Right kidney (tissue), 1 donor: ENCODE measurements around the gene GPSM1.

ENCODE experiments used
- DNase-seq: peaks from one replicate; pipeline ENCODE4 v3.0.0-alpha.2; 2016

GPSM1 gene

DNA sequence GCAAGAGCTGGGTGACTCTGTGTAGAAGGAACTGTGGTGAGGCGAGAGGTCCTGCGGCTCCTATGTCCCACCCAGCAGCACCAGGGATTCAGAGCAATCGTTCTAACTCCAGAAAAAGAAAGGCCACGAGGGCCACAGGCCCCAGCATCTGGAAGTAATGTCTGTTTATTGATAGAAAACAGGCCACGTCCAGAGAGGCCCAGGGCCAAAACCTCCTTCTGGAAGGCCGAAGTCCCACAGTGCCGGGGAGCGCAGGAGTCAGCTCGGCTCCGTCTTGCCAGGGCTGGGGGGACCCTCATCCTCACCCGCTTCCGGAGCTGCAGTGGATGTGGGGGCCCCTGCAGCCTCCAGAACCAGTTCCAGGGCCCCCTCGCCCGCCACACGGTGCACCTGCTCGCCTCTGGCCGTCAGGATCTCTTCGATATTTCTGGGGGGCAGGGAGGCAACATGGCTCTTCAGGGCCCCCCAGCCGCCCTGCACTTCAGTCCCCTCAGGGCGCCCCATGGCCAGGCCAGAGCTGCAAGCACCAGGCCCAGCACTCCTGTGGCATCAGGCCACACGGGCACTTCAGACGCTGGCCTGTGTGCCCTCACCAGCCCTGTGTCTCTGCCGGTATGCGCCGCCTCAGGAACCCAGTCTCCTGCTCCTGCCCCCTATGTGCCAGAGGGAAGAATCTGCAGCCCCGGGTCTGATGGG lies 34.6 kb downstream of the GPSM1 start:
- no peak for DNase-seq

DNA sequence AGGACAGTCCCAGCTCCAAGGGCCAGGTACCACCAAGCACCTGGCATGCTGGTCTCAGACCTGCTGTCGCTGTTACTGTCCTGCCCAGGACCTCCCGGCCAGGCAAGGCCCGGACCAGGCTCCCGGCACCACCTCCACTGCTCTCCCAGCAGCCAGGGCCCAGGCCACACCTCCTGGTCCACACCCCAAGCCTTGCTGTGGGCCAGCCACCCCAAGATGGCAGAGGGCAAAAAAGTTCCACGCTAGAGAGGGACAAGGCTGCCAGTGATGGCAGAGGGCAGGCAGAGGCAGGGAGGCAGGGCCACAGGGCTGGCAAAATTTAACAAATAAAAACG lies 35.1 kb downstream of the GPSM1 start:
- no peak for DNase-seq

- DNase-seq, result peak; percentile 89
These were observed 36.0 kb downstream of the GPSM1 start, which contains the start of gene DNLZ for GRCh38 chr9:136363106-136363948. DNLZ (minus strand) TSS chr9:136363744; CDS start chr9:136363714, 30 bp downstream.

DNA sequence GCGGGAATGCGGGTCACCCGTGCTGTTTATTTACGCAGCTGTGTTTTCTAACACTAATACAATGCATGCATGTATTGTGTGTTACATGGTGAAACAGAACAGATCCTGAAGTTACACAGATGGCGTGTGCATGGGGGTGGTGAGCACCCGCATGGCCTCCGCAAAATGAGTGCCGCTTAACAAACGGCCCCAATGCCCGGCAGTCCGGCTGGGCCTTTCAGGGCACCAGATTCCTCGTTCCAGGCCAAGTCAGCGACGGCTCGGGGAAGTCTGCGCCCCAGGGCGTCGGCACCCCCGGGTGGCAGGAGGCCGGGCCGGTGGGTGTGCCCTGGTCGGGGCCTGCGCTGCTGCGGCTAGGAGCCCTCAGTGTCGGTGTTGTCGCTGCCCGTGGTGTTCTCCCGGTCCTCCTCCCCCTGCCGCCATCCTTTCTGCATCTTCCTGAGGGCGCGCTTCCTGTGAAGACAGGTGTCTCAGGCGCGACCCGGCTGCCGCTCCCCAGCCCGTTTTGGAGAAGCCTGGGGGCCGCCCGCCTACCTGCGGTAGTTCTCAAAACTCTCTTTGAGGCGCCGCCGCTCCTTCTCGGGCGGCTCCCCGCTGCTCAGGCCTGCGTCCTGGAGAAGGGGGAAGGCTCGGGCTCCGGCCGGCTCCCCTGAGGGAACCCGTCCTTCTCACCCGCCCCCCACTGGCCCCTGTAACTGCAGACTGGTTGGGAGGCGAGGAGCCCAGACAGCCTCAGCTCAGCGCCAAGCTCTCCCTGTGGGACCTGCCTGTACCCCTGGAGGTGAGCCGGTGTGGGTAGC lies 36.8 kb downstream of the GPSM1 start:
- DNase-seq, result peak; percentile 83

GRCh38 chr9:136364942-136365774 lies 37.8 kb downstream of the GPSM1 start:
- DNase-seq, result no peak

GRCh38 chr9:136365775-136366222 lies 38.5 kb downstream of the GPSM1 start:
- peak; percentile 9 for DNase-seq

DNA sequence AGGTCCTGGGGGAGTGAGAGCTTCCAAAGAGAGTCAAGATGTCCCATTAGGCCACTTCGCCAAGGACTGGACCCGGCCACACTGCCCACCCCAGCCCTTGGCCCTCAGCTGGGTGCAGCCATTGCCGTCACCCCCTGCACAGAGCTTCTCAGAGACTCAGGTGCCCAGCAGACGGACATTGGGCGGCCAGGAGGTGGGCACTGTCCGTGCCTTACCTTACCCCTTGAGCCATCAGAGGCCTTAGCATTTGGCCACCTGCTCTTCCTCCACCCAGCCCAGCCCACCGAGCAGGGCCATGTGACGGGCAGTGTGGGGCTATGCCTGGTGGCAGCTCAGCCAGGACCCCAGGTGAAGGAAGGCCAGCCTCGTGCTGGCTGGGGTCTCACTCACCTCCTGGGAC lies 39.5 kb downstream of the GPSM1 start:
- peak; percentile 1 for DNase-seq

GRCh38 chr9:136367296-136368145 lies 40.2 kb downstream of the GPSM1 start:
- peak; percentile 20 for DNase-seq

- no peak for DNase-seq
These were observed 40.9 kb downstream of the GPSM1 start for GRCh38 chr9:136368190-136368589.

GRCh38 chr9:136370037-136370436 lies 42.7 kb downstream of the GPSM1 start:
- no peak for DNase-seq

- DNase-seq, result no peak
These were observed 43.6 kb downstream of the GPSM1 start for GRCh38 chr9:136370687-136371532.

DNA sequence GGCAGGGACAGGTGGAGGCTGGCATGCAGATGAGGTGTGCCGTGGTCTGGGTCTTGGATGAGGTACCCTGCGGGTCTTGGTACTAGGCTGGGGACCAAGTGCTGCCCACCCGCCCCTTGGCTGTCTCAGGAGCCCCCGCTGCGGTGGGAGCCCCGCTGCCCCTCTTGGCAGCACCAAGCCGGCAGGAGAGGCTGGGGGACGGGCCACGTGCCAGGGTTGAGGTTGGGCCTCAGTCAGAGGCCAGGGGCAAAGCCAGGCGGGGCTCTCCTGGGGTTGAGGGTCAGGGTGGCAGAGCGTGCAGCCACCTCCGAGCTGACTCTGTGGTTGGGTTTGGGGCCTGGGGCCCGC lies 44.2 kb downstream of the GPSM1 start:
- DNase-seq, result no peak

GRCh38 chr9:136372006-136372405 lies 44.7 kb downstream of the GPSM1 start:
- no peak for DNase-seq

DNA sequence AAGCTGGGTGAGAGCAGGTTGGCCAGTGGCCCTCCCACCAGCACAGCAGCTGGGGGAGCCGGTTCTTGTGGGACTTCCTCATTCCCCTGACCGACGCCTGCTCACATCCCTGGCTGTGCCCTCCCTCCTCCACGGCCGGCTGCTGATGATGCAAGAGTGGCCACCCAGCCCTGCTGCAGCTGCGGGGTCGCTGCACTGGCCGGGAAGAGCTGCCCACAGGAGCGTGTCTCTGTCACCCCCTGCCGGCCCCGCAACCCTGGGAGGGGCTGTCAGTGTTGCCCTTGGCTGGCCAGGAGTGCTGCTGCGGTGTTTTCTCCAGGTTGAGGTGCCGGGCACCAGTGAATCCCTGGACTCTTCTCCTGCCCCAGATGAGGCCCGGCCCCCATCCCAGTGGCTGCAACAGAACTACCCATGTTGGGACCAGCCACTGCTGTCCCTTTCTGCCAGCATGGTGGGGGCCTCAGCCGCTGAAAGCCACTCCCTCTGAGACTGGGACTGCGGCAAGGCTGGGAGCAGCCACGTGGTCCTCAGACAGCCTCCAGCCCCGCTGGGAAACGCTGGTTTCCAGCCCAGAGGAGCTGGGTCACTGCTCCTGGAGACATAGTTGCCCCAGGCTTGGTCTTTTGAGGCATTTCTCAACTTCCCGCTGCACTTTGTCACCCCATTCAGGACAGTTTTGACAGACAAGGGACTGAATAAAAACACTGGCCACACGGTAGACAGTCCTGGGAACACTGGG lies 45.4 kb downstream of the GPSM1 start:
- no peak for DNase-seq

DNA sequence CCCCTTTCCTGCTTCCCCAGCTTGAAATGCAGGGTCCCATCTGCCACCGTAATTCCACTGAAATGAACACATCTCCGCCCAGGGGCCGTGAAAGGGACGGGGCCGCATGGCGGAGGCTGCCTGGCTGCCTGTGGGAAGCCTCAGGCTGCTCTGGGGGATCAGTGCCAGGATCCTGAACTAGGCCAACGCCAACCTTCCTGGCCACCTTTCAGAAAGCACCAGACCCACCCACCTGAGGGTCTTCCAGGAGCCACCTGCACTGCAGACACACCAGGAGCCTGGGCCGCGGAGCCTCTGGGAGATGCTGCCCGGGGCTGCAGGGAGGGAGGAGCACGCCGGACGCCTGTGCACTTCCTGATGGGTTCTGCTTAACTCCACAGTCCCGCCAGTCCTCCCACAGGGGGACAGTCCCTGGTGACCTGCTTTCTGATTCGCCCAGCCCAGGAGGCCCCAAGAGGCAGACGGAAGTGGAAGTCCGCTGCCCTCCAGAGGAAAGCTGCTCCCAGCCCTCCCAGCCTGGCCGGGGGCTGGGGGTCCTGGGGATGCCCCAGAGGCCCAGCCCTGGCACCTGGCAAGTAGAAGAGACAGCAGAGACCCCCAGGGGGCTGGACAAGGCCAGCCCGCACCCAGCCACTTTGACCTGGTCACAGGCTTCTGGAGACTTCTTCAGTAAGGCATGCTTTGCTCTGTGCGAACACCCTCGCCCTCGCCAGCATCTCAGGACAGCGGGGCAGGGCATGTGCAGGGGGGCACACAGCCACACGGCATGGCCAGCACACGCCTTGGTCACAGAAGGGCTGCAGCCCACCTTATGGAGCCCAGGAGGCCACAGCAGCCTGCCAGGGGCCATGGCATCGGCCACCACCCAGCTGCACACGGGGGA lies 46.2 kb downstream of the GPSM1 start, which contains the start of gene CARD9:
Gene CARD9 (minus strand): TSS at position 370 of the 883 bp plus-strand sequence. CDS start 1,591 bp downstream, outside the sequence.
- DNase-seq, result no peak

DNA sequence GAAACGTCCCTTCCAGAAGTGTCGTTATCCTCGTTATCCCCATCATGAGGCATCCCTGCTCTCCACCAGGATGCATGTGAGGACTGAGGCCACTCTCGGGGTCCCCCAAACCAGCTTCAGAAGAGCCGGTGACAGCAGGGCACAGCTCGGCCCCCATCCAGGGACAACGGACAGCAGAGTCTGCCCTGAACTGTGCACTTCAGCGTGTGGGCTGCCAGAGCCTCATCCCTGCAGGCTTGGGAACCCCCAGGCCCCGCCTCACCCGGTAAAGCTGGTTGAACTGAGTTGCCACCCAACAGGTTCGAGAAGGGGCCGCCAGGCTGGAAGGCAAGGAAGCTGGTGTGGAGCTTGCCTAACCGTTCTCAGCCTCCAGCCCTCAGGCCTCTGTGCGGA lies 46.8 kb downstream of the GPSM1 start:
- DNase-seq, result no peak

DNA sequence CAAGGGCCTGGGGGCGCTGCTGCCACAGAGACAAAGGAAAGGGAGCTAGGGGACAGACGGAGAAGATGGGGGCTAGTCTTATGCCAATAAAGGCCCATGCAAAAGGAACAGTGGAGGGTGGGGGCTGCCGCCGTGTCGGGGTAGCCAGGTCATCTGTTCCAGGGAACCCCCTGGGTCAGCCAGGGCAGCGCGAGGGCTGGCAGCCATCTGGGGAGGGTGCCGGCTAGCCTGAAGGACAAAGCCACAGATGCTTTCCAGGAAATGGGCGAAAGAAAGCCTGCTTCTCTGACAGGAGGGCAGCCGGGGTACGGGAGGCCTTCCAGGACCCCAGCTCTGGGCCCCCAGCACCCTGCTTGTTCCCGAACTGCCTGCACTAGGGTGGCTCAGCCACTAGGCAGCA lies 47.8 kb downstream of the GPSM1 start:
- DNase-seq, result no peak

DNA sequence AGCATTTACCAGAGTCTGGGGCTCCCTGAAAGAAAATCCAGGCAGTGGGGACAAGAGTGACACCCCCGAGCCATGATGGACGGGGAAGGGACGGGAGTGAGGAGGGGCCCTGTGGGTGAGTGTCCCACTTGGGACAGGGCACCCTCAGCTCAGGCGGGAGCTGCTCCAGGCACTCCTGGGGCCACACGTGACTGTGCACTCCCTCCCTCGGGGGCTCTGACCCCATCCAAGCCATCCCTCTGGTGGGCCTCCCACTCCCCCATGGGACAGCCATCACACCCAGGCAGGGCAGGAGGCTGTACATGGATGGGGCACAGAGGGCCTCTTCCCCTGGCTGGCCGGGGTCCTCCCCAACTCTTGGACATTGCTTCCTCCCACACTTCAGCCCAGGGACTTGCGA lies 49.1 kb downstream of the GPSM1 start:
- no peak for DNase-seq
